ENCODE data around the gene DNAH17.
A peak's percentile ranks its signal among the peaks of the same experiment; 100 is the strongest.

Gene DNAH17

GRCh38 chr17:78426293-78426879 is 150.8 kb downstream of the DNAH17 start:
- no peak for FAIRE-seq

GRCh38 chr17:78425429-78425828 is 151.8 kb downstream of the DNAH17 start:
- no peak for FAIRE-seq

GRCh38 chr17:78423961-78424675 is 153.1 kb downstream of the DNAH17 start:
- no peak for FAIRE-seq

- FAIRE-seq, result no peak
Measured at GRCh38 chr17:78422872-78423588, 154.2 kb downstream of the DNAH17 start.

GRCh38 chr17:78422267-78422605 is 155.0 kb downstream of the DNAH17 start:
- no peak for FAIRE-seq

- FAIRE-seq, result peak; percentile 82
Measured at GRCh38 chr17:78421534-78422266, 155.5 kb downstream of the DNAH17 start.

GRCh38 chr17:78421084-78421533 is 156.1 kb downstream of the DNAH17 start:
- no peak for FAIRE-seq

- no peak for FAIRE-seq
Measured at GRCh38 chr17:78419970-78420815, 157.0 kb downstream of the DNAH17 start.

- FAIRE-seq, result no peak
Measured at GRCh38 chr17:78418326-78419026, 158.7 kb downstream of the DNAH17 start.

GRCh38 chr17:78417531-78417909 is 159.7 kb downstream of the DNAH17 start:
- no peak for FAIRE-seq

GRCh38 chr17:78416791-78417530 is 160.2 kb downstream of the DNAH17 start:
- no peak for FAIRE-seq

GRCh38 chr17:78415821-78416711 is 161.1 kb downstream of the DNAH17 start:
- no peak for FAIRE-seq

- no peak for FAIRE-seq
Measured at GRCh38 chr17:78414178-78415162, 162.7 kb downstream of the DNAH17 start.

- peak; percentile 27 for FAIRE-seq
Measured at GRCh38 chr17:78412403-78412802, 164.8 kb downstream of the DNAH17 start.

GRCh38 chr17:78411241-78411857 is 165.8 kb downstream of the DNAH17 start:
- no peak for FAIRE-seq

- no peak for FAIRE-seq
Measured at GRCh38 chr17:78409191-78409928, 167.8 kb downstream of the DNAH17 start.

GRCh38 chr17:78408476-78409050 is 168.6 kb downstream of the DNAH17 start:
- FAIRE-seq, result no peak

Measured in G401.6 (cell line).